Erythroblast (primary cell): ENCODE measurements around the gene CALN1.

Experiments
- DNase-seq, 2 experiments: peaks; one replicate each; lab custom pipeline; 2025; lab: John Stamatoyannopoulos, UW
- GATA1 ChIP-seq: IDR thresholded peaks from 2 replicates; pipeline ENCODE4 v1.6.1; 2011; ENCODE audit warnings: low read depth, mild to moderate bottlenecking, control low read depth, low read length, moderate library complexity
- POLR2A ChIP-seq: IDR thresholded peaks from 2 replicates; pipeline ENCODE4 v1.6.1; 2011; ENCODE audit warnings: mild to moderate bottlenecking, low read length

The CALN1 gene

GRCh38 chr7:71782051-71782450, 630.1 kb downstream of the CALN1 start:
- TF ChIP-seq GATA1 (no peak), POLR2A (no peak)
- DNase-seq, result no peak

GRCh38 chr7:71780282-71780681, 631.9 kb downstream of the CALN1 start:
- TF ChIP-seq GATA1 (no peak), POLR2A (no peak)
- no peak for DNase-seq

- no peak for DNase-seq
- TF ChIP-seq GATA1 (no peak), POLR2A (no peak)
Measured at GRCh38 chr7:71777278-71777677, 634.9 kb downstream of the CALN1 start.

- TF ChIP-seq POLR2A (no peak), GATA1 (no peak)
- DNase-seq, result no peak
Measured at GRCh38 chr7:71776726-71777125, 635.4 kb downstream of the CALN1 start.

- DNase-seq, result no peak
- TF ChIP-seq GATA1 (no peak), POLR2A (no peak)
Measured at GRCh38 chr7:71775648-71776047, 636.5 kb downstream of the CALN1 start.

- TF ChIP-seq POLR2A (no peak), GATA1 (no peak)
- no peak for DNase-seq
Measured at GRCh38 chr7:71772779-71773178, 639.4 kb downstream of the CALN1 start.

GRCh38 chr7:71770269-71770907, 641.8 kb downstream of the CALN1 start:
- DNase-seq, result no peak
- TF ChIP-seq GATA1, result no peak
- TF ChIP-seq POLR2A, result no peak

- TF ChIP-seq GATA1 (no peak), POLR2A (no peak)
- no peak for DNase-seq
Measured at GRCh38 chr7:71769326-71769725, 642.8 kb downstream of the CALN1 start.

- TF ChIP-seq GATA1 (no peak), POLR2A (no peak)
- no peak for DNase-seq
Measured at GRCh38 chr7:71768450-71768849, 643.7 kb downstream of the CALN1 start.

- DNase-seq, result no peak
- TF ChIP-seq POLR2A (no peak), GATA1 (no peak)
Measured at GRCh38 chr7:71766016-71766415, 646.1 kb downstream of the CALN1 start.

- TF ChIP-seq GATA1 (no peak), POLR2A (no peak)
- DNase-seq, result no peak
Measured at GRCh38 chr7:71761336-71761735, 650.8 kb downstream of the CALN1 start.

- DNase-seq, result no peak
- no peak for TF ChIP-seq POLR2A
- TF ChIP-seq GATA1, result no peak
Measured at GRCh38 chr7:71754828-71755227, 657.3 kb downstream of the CALN1 start.

GRCh38 chr7:71753956-71754664, 658.0 kb downstream of the CALN1 start:
- TF ChIP-seq POLR2A (no peak), GATA1 (no peak)
- no peak for DNase-seq

GRCh38 chr7:71753236-71753635, 658.9 kb downstream of the CALN1 start:
- DNase-seq, result no peak
- TF ChIP-seq GATA1, result no peak
- no peak for TF ChIP-seq POLR2A
